A673 (cell line): ENCODE measurements around the gene GRID2. TPM values are rescaled to one million over a fixed set of nuclear protein-coding genes. Genes with fewer than 3 reads are reported as not detected.
A peak's percentile ranks its signal among the peaks of the same experiment; 100 is the strongest.

ENCODE experiments used
- BruUV-seq: library from RNA; stranded (reverse); fragments of 400-500 nt; replicated peaks from 2 replicates; lab custom pipeline; 2021; lab: Mats Ljungman, UMichigan
- CTCF ChIA-PET: fragments of 300-600 bp; sonication (Branson Sonifier 250); formaldehyde crosslinking; loops from one replicate; lab custom pipeline; 2022; ENCODE audit warnings: antibody characterized with exemption; lab: Charles Lee
- POLR2A ChIA-PET: fragments of 300-600 bp; sonication (Branson Sonifier 250); formaldehyde crosslinking; loops from one replicate; lab custom pipeline; 2022; ENCODE audit warnings: antibody characterized with exemption; ENCODE audit not compliant: low non-redundant PET; lab: Charles Lee
- DNase-seq: peaks from one replicate; pipeline ENCODE4 v3.0.0-alpha.2; 2015; ENCODE audit warnings: low spot score
- H3K27ac ChIP-seq: fragments of 200-600 bp; sonication (generic); 2 replicates; pipeline ENCODE4 v1.5.1; 2016; ENCODE audit warnings: mixed run types, low read depth, mild to moderate bottlenecking, mixed read lengths, antibody characterized with exemption, low read length; ENCODE audit not compliant: poor library complexity, severe bottlenecking
- H3K27me3 ChIP-seq: fragments of 200-600 bp; sonication (generic); replicated peaks from 2 replicates; pipeline ENCODE4 v1.6.1; 2017; ENCODE audit warnings: mixed run types, low read depth, mild to moderate bottlenecking, mixed read lengths, antibody characterized with exemption, low read length; ENCODE audit not compliant: insufficient read depth, poor library complexity
- H3K36me3 ChIP-seq: fragments of 200-600 bp; sonication (generic); 2 replicates; pipeline ENCODE4 v1.6.1; 2016; ENCODE audit warnings: mixed run types, mild to moderate bottlenecking, mixed read lengths, antibody characterized with exemption, low read length; ENCODE audit not compliant: insufficient read depth, poor library complexity, severe bottlenecking
- H3K4me1 ChIP-seq: fragments of 200-600 bp; sonication (generic); 2 replicates; pipeline ENCODE4 v1.6.1; 2017; ENCODE audit warnings: mixed run types, mild to moderate bottlenecking, mixed read lengths, antibody characterized with exemption, low read length; ENCODE audit not compliant: insufficient read depth, poor library complexity, severe bottlenecking
- H3K4me3 ChIP-seq: fragments of 200-600 bp; sonication (generic); 2 replicates; pipeline ENCODE4 v1.5.1; 2016; ENCODE audit warnings: low read depth, mixed run types, mild to moderate bottlenecking, mixed read lengths, low read length; ENCODE audit not compliant: poor library complexity, severe bottlenecking
- H3K9me3 ChIP-seq: fragments of 200-600 bp; sonication (generic); 2 replicates; pipeline ENCODE4 v1.6.1; 2016; ENCODE audit warnings: mixed run types, low read depth, mild to moderate bottlenecking, mixed read lengths, antibody characterized with exemption, low read length; ENCODE audit not compliant: poor library complexity, severe bottlenecking
- EZH2 ChIP-seq: fragments of 200-600 bp; sonication (generic); IDR thresholded peaks from 2 replicates; pipeline ENCODE4 v1.6.1; 2017; ENCODE audit warnings: borderline replicate concordance, low read depth, mild to moderate bottlenecking, mixed read lengths, antibody characterized with exemption, low read length; ENCODE audit not compliant: poor library complexity, severe bottlenecking
- intact Hi-C: fragments of 100-400 bp; cut with micrococcal nuclease; formaldehyde crosslinking; loops from one replicate; pipeline ENCODE4 v1.10.0; 2022; ENCODE audit not compliant: unreplicated experiment
- total RNA-seq: library from RNA; stranded (reverse); gene quantifications from 2 replicates; pipeline ENCODE4 v1.2.3, GENCODE V29; 2021
- TF ChIP-seq, protein P1 (sequence below): fragments of 300-800, 200-600 bp; sonication (generic); conservative IDR thresholded peaks from 2 replicates; pipeline ENCODE4 v1.5.1; 2017; ENCODE audit warnings: low read depth, mild to moderate bottlenecking, antibody characterized with exemption, low read length, moderate library complexity, mixed read lengths

The GRID2 gene
- total RNA-seq, 1 experiment from 2014 or later = not detected

DNA sequence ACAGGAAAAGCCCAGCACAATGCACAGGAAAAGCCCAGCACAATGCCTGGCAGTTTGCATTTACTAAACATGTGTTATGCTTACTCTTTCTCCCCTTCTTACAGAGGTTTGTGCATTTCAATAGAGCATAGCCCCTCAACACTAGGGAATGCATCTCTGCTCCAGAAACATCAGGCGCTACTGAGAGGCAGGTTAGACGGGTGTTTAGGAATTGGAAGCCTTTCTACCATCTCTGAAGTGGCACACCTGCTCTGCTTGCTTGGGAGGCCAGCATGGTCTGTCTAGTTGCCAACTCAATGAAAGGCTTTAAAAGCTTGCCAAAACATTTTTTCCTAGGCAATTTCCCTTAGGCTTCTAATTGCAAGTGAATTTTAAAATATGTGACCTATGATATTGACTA, 55.7 kb downstream of the GRID2 start:
- Histone ChIP-seq H3K27ac (no peak overlapping the region), H3K4me3 (no peak overlapping the region), H3K9me3 (no peaks in the 10 kb centered on the region), H3K27me3 (no peaks in the 10 kb centered on the region), H3K36me3 (no peaks in the 10 kb centered on the region), H3K4me1 (no peaks in the 10 kb centered on the region)
- intact Hi-C loops = no loop called here
- no peak for DNase-seq
- TF ChIP-seq EZH2 = no peak
- TF ChIP-seq, protein P1, sequence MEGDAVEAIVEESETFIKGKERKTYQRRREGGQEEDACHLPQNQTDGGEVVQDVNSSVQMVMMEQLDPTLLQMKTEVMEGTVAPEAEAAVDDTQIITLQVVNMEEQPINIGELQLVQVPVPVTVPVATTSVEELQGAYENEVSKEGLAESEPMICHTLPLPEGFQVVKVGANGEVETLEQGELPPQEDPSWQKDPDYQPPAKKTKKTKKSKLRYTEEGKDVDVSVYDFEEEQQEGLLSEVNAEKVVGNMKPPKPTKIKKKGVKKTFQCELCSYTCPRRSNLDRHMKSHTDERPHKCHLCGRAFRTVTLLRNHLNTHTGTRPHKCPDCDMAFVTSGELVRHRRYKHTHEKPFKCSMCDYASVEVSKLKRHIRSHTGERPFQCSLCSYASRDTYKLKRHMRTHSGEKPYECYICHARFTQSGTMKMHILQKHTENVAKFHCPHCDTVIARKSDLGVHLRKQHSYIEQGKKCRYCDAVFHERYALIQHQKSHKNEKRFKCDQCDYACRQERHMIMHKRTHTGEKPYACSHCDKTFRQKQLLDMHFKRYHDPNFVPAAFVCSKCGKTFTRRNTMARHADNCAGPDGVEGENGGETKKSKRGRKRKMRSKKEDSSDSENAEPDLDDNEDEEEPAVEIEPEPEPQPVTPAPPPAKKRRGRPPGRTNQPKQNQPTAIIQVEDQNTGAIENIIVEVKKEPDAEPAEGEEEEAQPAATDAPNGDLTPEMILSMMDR = no peak
- POLR2A ChIA-PET = no interaction called here
- no TSS peak for BruUV-seq
- CTCF ChIA-PET = no interaction called here

DNA sequence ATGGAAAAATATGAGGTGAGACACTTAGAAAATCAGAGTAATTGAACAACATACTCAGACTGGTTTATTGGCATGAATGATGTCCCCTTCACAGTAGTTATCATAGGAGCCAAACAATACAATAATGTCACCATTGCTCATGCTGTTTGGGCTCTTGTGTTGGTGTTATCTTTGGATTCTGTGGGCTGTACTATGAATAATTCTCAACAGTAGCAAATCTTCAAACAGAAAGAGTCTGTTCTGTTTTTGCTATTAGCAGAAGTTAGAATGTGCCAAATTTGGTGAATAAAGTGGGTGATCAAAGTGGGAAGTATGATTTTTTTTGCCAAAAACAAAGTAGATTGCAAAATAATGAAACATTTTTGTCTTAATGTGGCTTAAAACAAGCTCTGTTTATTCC, 58.3 kb downstream of the GRID2 start:
- ChIA-PET CTCF (no interaction called here), POLR2A (no interaction called here)
- H3K36me3 ChIP-seq = no peaks in the 10 kb centered on the region
- no peaks in the 10 kb centered on the region for H3K9me3 ChIP-seq
- H3K27me3 ChIP-seq = no peaks in the 10 kb centered on the region
- H3K4me1 ChIP-seq = no peaks in the 10 kb centered on the region
- no peak overlapping the region for H3K4me3 ChIP-seq
- BruUV-seq = no TSS peak
- intact Hi-C loops = no loop called here
- DNase-seq = no peak
- no peak overlapping the region for H3K27ac ChIP-seq
- TF ChIP-seq EZH2 = no peak

- Histone ChIP-seq H3K36me3 (no peaks in the 10 kb centered on the region), H3K27me3 (no peaks in the 10 kb centered on the region), H3K4me1 (no peaks in the 10 kb centered on the region), H3K27ac (no peak overlapping the region), H3K4me3 (no peak overlapping the region), H3K9me3 (no peaks in the 10 kb centered on the region)
- TF ChIP-seq EZH2 = no peak
- TF ChIP-seq, protein P1 = no peak
- no TSS peak for BruUV-seq
- ChIA-PET POLR2A (no interaction called here), CTCF (no interaction called here)
- no peak for DNase-seq
- intact Hi-C loops = no loop called here
These were observed 64.9 kb downstream of the GRID2 start for GRCh38 chr4:92368653-92369052.

GRCh38 chr4:92381616-92382015, 77.8 kb downstream of the GRID2 start:
- POLR2A ChIA-PET = interaction anchor here (0.7 kb wide), 1 partner anchor 1136 kb away, joined by 4 read pairs; no protein-coding TSS in a partner anchor
- intact Hi-C loops = no loop called here

More at GRCh38 chr4:92381616-92382015, 77.8 kb downstream of the GRID2 start:
- H3K4me1 ChIP-seq = no peaks in the 10 kb centered on the region
- CTCF ChIA-PET = no interaction called here
- no TSS peak for BruUV-seq
- peak; percentile 3 for DNase-seq
- H3K9me3 ChIP-seq = no peaks in the 10 kb centered on the region
- no peaks in the 10 kb centered on the region for H3K27me3 ChIP-seq
- H3K36me3 ChIP-seq = no peaks in the 10 kb centered on the region
- TF ChIP-seq, protein P1 = no peak
- H3K4me3 ChIP-seq = no peak overlapping the region
- H3K27ac ChIP-seq = no peak overlapping the region
